H1 (cell line): ENCODE measurements around the gene HIPK3. TPM values are rescaled to one million over a fixed set of nuclear protein-coding genes. Genes with fewer than 3 reads are reported as not detected.

ENCODE experiments used
- BCL11A ChIP-seq, 2 experiments: IDR thresholded peaks; one replicate each; pipeline ENCODE4 v1.6.1; 2011; ENCODE audit warnings: low read depth in 2 of 2, low read length in 2 of 2, mild to moderate bottlenecking in 2 of 2
- BRCA1 ChIP-seq: IDR thresholded peaks from 2 replicates; pipeline ENCODE4 v1.6.1; 2012; ENCODE audit warnings: low read depth, low read length, improper control_type of control experiment
- CBX5 ChIP-seq: fragments of 300-800, 300-1000 bp; sonication (generic); IDR thresholded peaks from 2 replicates; pipeline ENCODE4 v1.7.1; 2016; ENCODE audit warnings: antibody characterized with exemption, low read length, low read depth
- HDAC6 ChIP-seq: IDR thresholded peaks from one replicate; pipeline ENCODE4 v1.7.1; 2012; ENCODE audit warnings: low read depth, mild to moderate bottlenecking, inconsistent platforms, low read length, moderate library complexity
- MAFK ChIP-seq: IDR thresholded peaks from 2 replicates; pipeline ENCODE4 v1.6.1; 2012; ENCODE audit warnings: low read depth, mild to moderate bottlenecking, improper control_type of control experiment, low read length
- NRF1 ChIP-seq: IDR thresholded peaks from 2 replicates; pipeline ENCODE4 v1.6.1; 2011; ENCODE audit warnings: mild to moderate bottlenecking, low read depth, low read length, improper control_type of control experiment
- RAD21 ChIP-seq, 2 experiments: IDR thresholded peaks in 1 of 2; conservative IDR thresholded peaks in 1 of 2; 2 replicates each; pipeline ENCODE4 v1.6.1; 2011; ENCODE audit warnings: low read depth in 2 of 2, low read length in 2 of 2, improper control_type of control experiment in 1 of 2, inconsistent platforms in 1 of 2, mild to moderate bottlenecking in 1 of 2, moderate library complexity in 1 of 2
- SRF ChIP-seq: IDR thresholded peaks from 2 replicates; pipeline ENCODE4 v1.6.1; 2011; ENCODE audit warnings: mild to moderate bottlenecking, low read depth, low read length, moderate library complexity
- SUZ12 ChIP-seq: fragments of 200-600 bp; sonication (generic); IDR thresholded peaks from 2 replicates; pipeline ENCODE4 v1.6.1; 2012; ENCODE audit warnings: mild to moderate bottlenecking, inconsistent platforms, low read length, moderate library complexity, mixed read lengths
- YY1 ChIP-seq: IDR thresholded peaks from 2 replicates; pipeline ENCODE4 v1.6.1; 2011; ENCODE audit warnings: low read depth, mild to moderate bottlenecking, low read length
- polyA plus RNA-seq, 7 experiments: library from polyadenylated mRNA; depleted of rRNA in 3 of 7; stranded (reverse) in 5 of 7; unstranded in 2 of 7; fragments of >200 nt in 5 of 7; fragments of 200-250 nt in 2 of 7; gene quantifications; 1 replicate in 5 of 7; 2 replicates in 1 of 7; 4 replicates in 1 of 7; pipeline versions ENCODE4 v1.2.1 to v1.2.3, GENCODE V29; 2011 to 2013; ENCODE audit warnings: missing spikeins in 2 of 7, mixed read lengths in 2 of 7
- total RNA-seq: library from RNA; stranded (reverse); fragmentation: NEBNext Ultra II Directional; extraction: Animal tissue kit (Norgen Biotek cat#: 25700); gene quantifications from 2 replicates; pipeline ENCODE4 v1.2.1, GENCODE V29; 2021
- TF ChIP-seq, protein P1 (sequence below): fragments of 300-600 bp; sonication (generic); IDR thresholded peaks from 2 replicates; pipeline ENCODE4 v1.7.1; 2012; ENCODE audit warnings: low read length, moderate library complexity, mild to moderate bottlenecking, inconsistent platforms; ENCODE audit not compliant: insufficient replicate concordance
- TF ChIP-seq, protein P2 (sequence below): IDR thresholded peaks from 2 replicates; pipeline ENCODE4 v1.6.1; 2011; ENCODE audit warnings: low read length, improper control_type of control experiment

HIPK3 gene
- total and polyA plus RNA-seq, 2 of the 8 experiments (the other 6 are each of a cell fraction or from before 2014, with no cell fraction given) = 5.0 to 22.3 TPM

DNA sequence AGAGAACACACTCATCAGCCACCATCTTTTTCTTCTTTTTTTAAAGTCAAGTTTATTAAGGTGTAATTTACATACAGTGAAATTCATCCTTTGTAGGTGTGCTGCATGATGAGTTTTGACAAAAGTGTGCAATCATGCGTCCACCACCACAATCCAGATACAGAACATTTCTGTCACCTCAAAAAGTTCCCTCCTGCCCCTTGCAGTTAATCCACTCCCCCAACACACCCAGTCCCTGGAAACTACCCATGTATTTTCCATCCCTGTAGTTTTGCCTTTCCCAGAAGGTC is 126.7 kb downstream of the HIPK3 start (continued):
- TF ChIP-seq, protein P1, sequence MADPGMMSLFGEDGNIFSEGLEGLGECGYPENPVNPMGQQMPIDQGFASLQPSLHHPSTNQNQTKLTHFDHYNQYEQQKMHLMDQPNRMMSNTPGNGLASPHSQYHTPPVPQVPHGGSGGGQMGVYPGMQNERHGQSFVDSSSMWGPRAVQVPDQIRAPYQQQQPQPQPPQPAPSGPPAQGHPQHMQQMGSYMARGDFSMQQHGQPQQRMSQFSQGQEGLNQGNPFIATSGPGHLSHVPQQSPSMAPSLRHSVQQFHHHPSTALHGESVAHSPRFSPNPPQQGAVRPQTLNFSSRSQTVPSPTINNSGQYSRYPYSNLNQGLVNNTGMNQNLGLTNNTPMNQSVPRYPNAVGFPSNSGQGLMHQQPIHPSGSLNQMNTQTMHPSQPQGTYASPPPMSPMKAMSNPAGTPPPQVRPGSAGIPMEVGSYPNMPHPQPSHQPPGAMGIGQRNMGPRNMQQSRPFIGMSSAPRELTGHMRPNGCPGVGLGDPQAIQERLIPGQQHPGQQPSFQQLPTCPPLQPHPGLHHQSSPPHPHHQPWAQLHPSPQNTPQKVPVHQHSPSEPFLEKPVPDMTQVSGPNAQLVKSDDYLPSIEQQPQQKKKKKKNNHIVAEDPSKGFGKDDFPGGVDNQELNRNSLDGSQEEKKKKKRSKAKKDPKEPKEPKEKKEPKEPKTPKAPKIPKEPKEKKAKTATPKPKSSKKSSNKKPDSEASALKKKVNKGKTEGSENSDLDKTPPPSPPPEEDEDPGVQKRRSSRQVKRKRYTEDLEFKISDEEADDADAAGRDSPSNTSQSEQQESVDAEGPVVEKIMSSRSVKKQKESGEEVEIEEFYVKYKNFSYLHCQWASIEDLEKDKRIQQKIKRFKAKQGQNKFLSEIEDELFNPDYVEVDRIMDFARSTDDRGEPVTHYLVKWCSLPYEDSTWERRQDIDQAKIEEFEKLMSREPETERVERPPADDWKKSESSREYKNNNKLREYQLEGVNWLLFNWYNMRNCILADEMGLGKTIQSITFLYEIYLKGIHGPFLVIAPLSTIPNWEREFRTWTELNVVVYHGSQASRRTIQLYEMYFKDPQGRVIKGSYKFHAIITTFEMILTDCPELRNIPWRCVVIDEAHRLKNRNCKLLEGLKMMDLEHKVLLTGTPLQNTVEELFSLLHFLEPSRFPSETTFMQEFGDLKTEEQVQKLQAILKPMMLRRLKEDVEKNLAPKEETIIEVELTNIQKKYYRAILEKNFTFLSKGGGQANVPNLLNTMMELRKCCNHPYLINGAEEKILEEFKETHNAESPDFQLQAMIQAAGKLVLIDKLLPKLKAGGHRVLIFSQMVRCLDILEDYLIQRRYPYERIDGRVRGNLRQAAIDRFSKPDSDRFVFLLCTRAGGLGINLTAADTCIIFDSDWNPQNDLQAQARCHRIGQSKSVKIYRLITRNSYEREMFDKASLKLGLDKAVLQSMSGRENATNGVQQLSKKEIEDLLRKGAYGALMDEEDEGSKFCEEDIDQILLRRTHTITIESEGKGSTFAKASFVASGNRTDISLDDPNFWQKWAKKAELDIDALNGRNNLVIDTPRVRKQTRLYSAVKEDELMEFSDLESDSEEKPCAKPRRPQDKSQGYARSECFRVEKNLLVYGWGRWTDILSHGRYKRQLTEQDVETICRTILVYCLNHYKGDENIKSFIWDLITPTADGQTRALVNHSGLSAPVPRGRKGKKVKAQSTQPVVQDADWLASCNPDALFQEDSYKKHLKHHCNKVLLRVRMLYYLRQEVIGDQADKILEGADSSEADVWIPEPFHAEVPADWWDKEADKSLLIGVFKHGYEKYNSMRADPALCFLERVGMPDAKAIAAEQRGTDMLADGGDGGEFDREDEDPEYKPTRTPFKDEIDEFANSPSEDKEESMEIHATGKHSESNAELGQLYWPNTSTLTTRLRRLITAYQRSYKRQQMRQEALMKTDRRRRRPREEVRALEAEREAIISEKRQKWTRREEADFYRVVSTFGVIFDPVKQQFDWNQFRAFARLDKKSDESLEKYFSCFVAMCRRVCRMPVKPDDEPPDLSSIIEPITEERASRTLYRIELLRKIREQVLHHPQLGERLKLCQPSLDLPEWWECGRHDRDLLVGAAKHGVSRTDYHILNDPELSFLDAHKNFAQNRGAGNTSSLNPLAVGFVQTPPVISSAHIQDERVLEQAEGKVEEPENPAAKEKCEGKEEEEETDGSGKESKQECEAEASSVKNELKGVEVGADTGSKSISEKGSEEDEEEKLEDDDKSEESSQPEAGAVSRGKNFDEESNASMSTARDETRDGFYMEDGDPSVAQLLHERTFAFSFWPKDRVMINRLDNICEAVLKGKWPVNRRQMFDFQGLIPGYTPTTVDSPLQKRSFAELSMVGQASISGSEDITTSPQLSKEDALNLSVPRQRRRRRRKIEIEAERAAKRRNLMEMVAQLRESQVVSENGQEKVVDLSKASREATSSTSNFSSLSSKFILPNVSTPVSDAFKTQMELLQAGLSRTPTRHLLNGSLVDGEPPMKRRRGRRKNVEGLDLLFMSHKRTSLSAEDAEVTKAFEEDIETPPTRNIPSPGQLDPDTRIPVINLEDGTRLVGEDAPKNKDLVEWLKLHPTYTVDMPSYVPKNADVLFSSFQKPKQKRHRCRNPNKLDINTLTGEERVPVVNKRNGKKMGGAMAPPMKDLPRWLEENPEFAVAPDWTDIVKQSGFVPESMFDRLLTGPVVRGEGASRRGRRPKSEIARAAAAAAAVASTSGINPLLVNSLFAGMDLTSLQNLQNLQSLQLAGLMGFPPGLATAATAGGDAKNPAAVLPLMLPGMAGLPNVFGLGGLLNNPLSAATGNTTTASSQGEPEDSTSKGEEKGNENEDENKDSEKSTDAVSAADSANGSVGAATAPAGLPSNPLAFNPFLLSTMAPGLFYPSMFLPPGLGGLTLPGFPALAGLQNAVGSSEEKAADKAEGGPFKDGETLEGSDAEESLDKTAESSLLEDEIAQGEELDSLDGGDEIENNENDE = no peak
- TF ChIP-seq RAD21 (IDR thresholded peaks at IDR 0.05 in 1 of 2, conservative IDR thresholded peaks at IDR 0.05 in 1 of 2; ENCODE audit: low read depth in 2 of 2, low read length in 2 of 2) (no peak), BRCA1 (no peak), CBX5 (no peak), BCL11A (IDR thresholded peaks at IDR 0.05; ENCODE audit: low read depth in 2 of 2, low read length in 2 of 2) (no peak), MAFK (no peak), SRF (no peak), YY1 (no peak), SUZ12 (no peak), NRF1 (no peak), HDAC6 (no peak)
- TF ChIP-seq, protein P2, sequence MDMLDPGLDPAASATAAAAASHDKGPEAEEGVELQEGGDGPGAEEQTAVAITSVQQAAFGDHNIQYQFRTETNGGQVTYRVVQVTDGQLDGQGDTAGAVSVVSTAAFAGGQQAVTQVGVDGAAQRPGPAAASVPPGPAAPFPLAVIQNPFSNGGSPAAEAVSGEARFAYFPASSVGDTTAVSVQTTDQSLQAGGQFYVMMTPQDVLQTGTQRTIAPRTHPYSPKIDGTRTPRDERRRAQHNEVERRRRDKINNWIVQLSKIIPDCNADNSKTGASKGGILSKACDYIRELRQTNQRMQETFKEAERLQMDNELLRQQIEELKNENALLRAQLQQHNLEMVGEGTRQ = no peak
